SK-N-MC (cell line): ENCODE results near the gene INHBE.

Source experiments
- EZH2 ChIP-seq: fragments of 200-600 bp; sonication (generic); IDR thresholded peaks from one replicate; pipeline ENCODE4 v1.6.1; 2017; ENCODE audit warnings: antibody characterized with exemption
- FOXP2 ChIP-seq: optimal IDR thresholded peaks from 2 replicates; pipeline ENCODE3; 2011; ENCODE audit warnings: mild to moderate bottlenecking, moderate library complexity; ENCODE audit not compliant: insufficient read depth; ENCODE audit errors: extremely low read length, control extremely low read depth
- POLR2AphosphoS5 ChIP-seq: IDR thresholded peaks from 2 replicates; pipeline ENCODE4 v1.6.1; 2012; ENCODE audit warnings: mild to moderate bottlenecking, low read depth, low read length, borderline replicate concordance

DNA sequence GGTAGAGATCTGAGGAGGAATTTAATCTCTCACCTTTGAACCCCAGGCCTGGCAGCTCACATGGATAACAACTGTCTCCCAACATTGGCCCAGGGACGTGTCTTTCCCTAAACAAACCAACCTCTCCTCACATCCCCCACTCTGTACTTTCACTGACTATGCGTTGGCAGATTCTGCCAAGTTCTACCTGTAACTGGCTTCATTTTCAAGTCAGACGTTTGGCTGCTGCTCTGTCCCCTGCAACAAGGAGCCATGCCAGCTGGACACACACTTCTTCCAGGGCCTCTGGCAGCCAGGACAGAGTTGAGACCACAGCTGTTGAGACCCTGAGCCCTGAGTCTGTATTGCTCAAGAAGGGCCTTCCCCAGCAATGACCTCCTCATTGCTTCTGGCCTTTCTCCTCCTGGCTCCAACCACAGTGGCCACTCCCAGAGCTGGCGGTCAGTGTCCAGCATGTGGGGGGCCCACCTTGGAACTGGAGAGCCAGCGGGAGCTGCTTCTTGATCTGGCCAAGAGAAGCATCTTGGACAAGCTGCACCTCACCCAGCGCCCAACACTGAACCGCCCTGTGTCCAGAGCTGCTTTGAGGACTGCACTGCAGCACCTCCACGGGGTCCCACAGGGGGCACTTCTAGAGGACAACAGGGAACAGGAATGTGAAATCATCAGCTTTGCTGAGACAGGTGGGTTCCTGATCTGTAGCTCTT is 20.4 kb upstream of the INHBE start, which contains the start of gene INHBC:
- TF ChIP-seq EZH2, result no peak
- TF ChIP-seq POLR2AphosphoS5, result no peak
- TF ChIP-seq FOXP2, result no peak
